Right lobe of liver (tissue), 4 donors: ENCODE measurements around the gene NEDD1.

Experiments used
- CTCF ChIP-seq, 4 donors: fragments of 200-600 bp in 3 of 4; fragments of 450-650 bp in 1 of 4; IDR thresholded peaks; one replicate each; pipeline versions ENCODE4 v1.5.1 to v1.8.0; 2016 to 2022; ENCODE audit warnings: antibody characterized with exemption in 4 of 4, mild to moderate bottlenecking in 2 of 4
- POLR2A ChIP-seq: fragments of 450-650 bp; IDR thresholded peaks from one replicate; pipeline ENCODE4 v1.6.1; 2017; ENCODE audit warnings: antibody characterized with exemption, mild to moderate bottlenecking
- donor health status: DM: no; HTN: no; CAD: no.
- donor health status: DM: no; HTN: no; CAD: no.
- donor health status: DM: no; HTN: yes; CAD: no.

GRCh38 chr12:96892104-96892503, 15.0 kb upstream of the NEDD1 start:
- no peak for TF ChIP-seq CTCF (IDR thresholded peaks at IDR 0.05)
- no peak for TF ChIP-seq POLR2A
